Mesothelial cell of epicardium (in vitro differentiated cells): ENCODE results near the gene WNT3. TPM values are rescaled to one million over a fixed set of nuclear protein-coding genes. Genes with fewer than 3 reads are reported as not detected.

Source experiments
- DNase-seq, 2 experiments: peaks; one replicate each; pipeline ENCODE4 v3.0.0; 2021; ENCODE audit warnings: low spot score in 2 of 2; ENCODE audit not compliant: unreplicated experiment in 2 of 2
- H3K27ac Mint-ChIP-seq: 2 replicates; pipeline ENCODE4 v1.8.0; 2021; ENCODE audit warnings: mixed read lengths
- H3K27me3 Mint-ChIP-seq: 2 replicates; pipeline ENCODE4 v1.8.0; 2021; ENCODE audit warnings: low read depth, mixed read lengths
- H3K36me3 Mint-ChIP-seq: 2 replicates; pipeline ENCODE4 v1.8.0; 2021; ENCODE audit warnings: mixed read lengths
- H3K4me1 Mint-ChIP-seq: 2 replicates; pipeline ENCODE4 v1.8.0; 2021; ENCODE audit warnings: mixed read lengths
- H3K4me3 Mint-ChIP-seq: 2 replicates; pipeline ENCODE4 v1.8.0; 2021; ENCODE audit warnings: mild to moderate bottlenecking, moderate library complexity, mixed read lengths
- H3K9me3 Mint-ChIP-seq: 2 replicates; pipeline ENCODE4 v1.8.0; 2021; ENCODE audit warnings: mixed read lengths
- total RNA-seq: library from RNA; stranded (reverse); gene quantifications from 3 replicates; pipeline ENCODE4 v1.2.1, GENCODE V29; 2021
- TF ChIP-seq, protein P1 (sequence below): fragments of 200-600 bp; sonication (generic); IDR thresholded peaks from one replicate; pipeline ENCODE4 v1.5.0; 2021; ENCODE audit warnings: antibody characterized with exemption; ENCODE audit not compliant: unreplicated experiment

The WNT3 gene
- total RNA-seq, 1 donor from 2014 or later, result 65.7 TPM

DNA sequence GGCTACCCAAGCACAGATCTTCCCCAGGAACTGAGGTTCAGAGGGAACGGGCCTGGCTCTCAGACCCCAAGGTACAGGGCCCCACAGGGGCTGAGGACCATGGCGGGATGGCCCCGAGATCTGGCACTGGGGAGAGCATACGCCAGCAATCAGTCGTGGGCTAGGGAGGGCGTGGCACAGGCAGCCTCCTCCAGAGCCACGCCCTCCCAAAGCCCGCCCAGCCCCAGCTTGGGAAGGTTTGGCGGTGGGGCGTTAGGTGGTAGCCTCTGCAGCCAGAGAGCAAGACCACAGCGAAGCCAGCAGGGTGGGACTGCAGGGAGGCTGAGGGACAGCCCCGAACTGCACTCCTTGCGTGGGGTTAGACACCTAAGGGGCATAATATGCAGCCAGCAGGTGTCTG is 44.5 kb upstream of the WNT3 start:
- no peak for DNase-seq
- TF ChIP-seq, protein P1, sequence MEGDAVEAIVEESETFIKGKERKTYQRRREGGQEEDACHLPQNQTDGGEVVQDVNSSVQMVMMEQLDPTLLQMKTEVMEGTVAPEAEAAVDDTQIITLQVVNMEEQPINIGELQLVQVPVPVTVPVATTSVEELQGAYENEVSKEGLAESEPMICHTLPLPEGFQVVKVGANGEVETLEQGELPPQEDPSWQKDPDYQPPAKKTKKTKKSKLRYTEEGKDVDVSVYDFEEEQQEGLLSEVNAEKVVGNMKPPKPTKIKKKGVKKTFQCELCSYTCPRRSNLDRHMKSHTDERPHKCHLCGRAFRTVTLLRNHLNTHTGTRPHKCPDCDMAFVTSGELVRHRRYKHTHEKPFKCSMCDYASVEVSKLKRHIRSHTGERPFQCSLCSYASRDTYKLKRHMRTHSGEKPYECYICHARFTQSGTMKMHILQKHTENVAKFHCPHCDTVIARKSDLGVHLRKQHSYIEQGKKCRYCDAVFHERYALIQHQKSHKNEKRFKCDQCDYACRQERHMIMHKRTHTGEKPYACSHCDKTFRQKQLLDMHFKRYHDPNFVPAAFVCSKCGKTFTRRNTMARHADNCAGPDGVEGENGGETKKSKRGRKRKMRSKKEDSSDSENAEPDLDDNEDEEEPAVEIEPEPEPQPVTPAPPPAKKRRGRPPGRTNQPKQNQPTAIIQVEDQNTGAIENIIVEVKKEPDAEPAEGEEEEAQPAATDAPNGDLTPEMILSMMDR, result no peak
- Mint-ChIP-seq H3K4me3 (no peak overlapping the region), H3K27ac (no peak overlapping the region), H3K27me3 (no peaks in the 10 kb centered on the region), H3K36me3 (no peaks in the 10 kb centered on the region), H3K4me1 (peaks cover 10% of the 10 kb centered on the region), H3K9me3 (no peaks in the 10 kb centered on the region)

DNA sequence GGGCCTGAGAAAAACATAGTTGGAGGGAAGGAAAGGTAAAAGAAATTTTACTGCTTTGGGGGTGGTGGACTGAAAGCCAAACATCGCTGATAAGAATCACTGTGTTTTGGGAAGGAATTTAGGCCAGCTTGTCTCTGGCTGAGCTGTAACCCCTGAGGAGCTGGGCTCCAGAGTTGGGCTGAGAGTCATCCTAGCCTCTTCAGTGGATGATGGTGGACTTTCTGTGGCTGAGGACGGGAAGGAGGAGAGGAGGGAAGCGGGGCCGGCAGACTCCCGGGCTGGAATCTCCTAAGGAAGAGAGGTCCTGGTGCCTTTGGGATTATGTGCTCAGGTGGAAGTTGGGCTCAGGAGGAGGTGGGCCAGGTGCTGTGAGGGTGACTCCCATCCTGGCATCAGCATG is 41.5 kb upstream of the WNT3 start:
- TF ChIP-seq, protein P1, result no peak
- DNase-seq, result no peak
- Mint-ChIP-seq H3K9me3 (peaks cover 5% of the 10 kb centered on the region), H3K36me3 (no peaks in the 10 kb centered on the region), H3K27ac (no peak overlapping the region), H3K27me3 (no peaks in the 10 kb centered on the region), H3K4me1 (peaks cover 8% of the 10 kb centered on the region), H3K4me3 (no peak overlapping the region)

DNA sequence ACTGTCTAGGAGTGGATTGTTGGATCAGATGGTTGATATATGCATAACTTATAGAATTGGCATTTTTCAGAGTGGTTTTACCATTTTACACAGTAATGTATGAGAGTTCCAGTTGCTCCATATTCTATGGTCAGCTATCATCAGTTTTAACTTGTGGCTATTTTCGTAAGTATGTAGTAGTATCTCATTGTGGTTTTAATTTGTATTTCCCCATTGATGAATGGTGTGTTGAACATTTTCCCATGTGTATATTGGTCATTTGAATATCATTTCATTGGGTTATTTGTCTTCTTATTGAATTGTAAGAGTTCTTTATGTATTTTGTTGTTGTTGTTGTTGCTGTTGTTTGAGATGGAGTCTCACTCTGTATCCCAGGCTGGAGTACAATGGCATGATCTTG is 39.1 kb upstream of the WNT3 start:
- TF ChIP-seq, protein P1, result no peak
- H3K27me3 Mint-ChIP-seq, result peaks cover 8% of the 10 kb centered on the region
- peaks cover 5% of the 10 kb centered on the region for H3K9me3 Mint-ChIP-seq

DNA sequence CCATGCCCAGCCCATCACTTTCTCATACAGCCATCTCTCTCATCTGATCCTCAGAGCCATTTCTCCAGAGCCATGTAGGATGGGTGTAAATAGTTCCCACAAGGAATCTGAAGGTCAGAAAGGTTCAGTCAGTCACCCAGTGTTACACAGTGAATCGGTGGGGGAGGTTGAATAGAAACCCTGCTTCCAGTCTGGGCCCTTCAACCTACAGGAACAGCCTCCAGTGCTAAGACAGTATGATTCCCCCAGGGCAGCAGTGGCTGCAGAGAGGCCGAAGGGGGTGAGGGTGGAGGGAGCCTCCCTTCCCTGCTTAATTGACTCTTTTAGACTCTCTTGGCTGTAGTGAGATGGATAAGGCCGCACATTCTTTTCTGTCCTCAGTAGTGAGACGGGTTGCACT is 36.5 kb upstream of the WNT3 start:
- no peaks in the 10 kb centered on the region for H3K36me3 Mint-ChIP-seq
- H3K27ac Mint-ChIP-seq, result no peak overlapping the region
- TF ChIP-seq, protein P1, result no peak
- no peak for DNase-seq
- H3K4me3 Mint-ChIP-seq, result no peak overlapping the region
- H3K27me3 Mint-ChIP-seq, result peaks cover 29% of the 10 kb centered on the region
- peaks cover 17% of the 10 kb centered on the region for H3K4me1 Mint-ChIP-seq
- H3K9me3 Mint-ChIP-seq, result peaks cover 5% of the 10 kb centered on the region

More for the DNA sequence above, 39.1 kb upstream of the WNT3 start:
- no peak overlapping the region for H3K27ac Mint-ChIP-seq
- H3K4me3 Mint-ChIP-seq, result no peak overlapping the region
- H3K36me3 Mint-ChIP-seq, result no peaks in the 10 kb centered on the region
- peaks cover 9% of the 10 kb centered on the region for H3K4me1 Mint-ChIP-seq
- DNase-seq, result no peak

DNA sequence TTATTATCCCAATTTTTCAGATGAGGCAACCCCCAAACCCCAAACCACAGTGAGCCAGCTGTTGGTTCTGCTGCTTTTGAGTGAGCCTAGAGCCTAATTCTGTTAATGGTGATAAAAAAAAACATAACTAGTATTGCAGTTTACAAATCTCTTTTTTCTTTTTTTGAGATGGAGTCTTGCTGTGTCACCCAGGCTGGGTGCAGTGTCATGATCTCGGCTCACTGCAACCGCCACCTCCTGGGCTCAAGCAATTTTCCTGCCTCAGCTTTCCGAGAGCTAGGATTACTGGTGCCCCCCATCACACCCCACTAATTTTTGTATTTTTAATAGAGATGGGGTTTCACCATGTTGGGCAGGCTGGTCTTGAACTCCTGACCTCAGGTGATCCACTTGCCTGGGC is 36.0 kb upstream of the WNT3 start:
- Mint-ChIP-seq H3K27me3 (peaks cover 32% of the 10 kb centered on the region), H3K9me3 (peaks cover 5% of the 10 kb centered on the region), H3K4me1 (peaks cover 15% of the 10 kb centered on the region), H3K36me3 (no peaks in the 10 kb centered on the region), H3K27ac (no peak overlapping the region), H3K4me3 (no peak overlapping the region)
- TF ChIP-seq, protein P1, result no peak
- no peak for DNase-seq

- peaks cover 5% of the 10 kb centered on the region for H3K9me3 Mint-ChIP-seq
- peaks cover 34% of the 10 kb centered on the region for H3K27me3 Mint-ChIP-seq
- DNase-seq, result no peak
Observed at GRCh38 chr17:46853896-46854444, 35.5 kb upstream of the WNT3 start.

More at GRCh38 chr17:46853896-46854444, 35.5 kb upstream of the WNT3 start:
- H3K4me3 Mint-ChIP-seq, result no peak overlapping the region
- TF ChIP-seq, protein P1, result no peak
- no peak overlapping the region for H3K27ac Mint-ChIP-seq
- H3K36me3 Mint-ChIP-seq, result no peaks in the 10 kb centered on the region
- peaks cover 11% of the 10 kb centered on the region for H3K4me1 Mint-ChIP-seq
